Measurements from ENCODE around the gene TMC6.
A peak's percentile ranks its signal among the peaks of the same experiment; 100 is the strongest.

Gene TMC6

DNA sequence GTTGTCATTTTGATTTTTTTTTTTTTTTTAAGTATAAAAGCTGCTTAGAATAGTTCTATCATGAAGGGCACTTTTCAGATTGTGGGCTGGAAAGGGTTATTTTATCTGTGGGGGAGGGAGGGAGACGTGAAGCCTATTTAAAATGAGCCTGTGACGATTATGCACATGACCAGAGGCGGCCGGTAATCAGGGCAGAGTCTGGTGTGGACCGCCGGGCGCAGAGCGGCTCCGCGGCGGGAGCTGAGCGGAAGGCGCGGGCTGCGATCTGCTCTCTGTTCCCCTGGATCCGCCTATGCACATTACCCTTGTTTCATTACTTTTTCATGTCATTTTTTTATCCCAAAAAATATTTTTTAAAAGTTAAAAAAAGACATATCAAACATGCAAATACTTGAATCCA lies 23.5 kb downstream of the TMC6 start:
- H3K27me3 Mint-ChIP-seq (ENCODE audit: low read depth, poor library complexity), result no peaks in the 10 kb centered on the region
- H3K4me3 Mint-ChIP-seq, result no peak overlapping the region
- H3K27ac Mint-ChIP-seq, result no peak overlapping the region
- TF ChIP-seq, protein P1, sequence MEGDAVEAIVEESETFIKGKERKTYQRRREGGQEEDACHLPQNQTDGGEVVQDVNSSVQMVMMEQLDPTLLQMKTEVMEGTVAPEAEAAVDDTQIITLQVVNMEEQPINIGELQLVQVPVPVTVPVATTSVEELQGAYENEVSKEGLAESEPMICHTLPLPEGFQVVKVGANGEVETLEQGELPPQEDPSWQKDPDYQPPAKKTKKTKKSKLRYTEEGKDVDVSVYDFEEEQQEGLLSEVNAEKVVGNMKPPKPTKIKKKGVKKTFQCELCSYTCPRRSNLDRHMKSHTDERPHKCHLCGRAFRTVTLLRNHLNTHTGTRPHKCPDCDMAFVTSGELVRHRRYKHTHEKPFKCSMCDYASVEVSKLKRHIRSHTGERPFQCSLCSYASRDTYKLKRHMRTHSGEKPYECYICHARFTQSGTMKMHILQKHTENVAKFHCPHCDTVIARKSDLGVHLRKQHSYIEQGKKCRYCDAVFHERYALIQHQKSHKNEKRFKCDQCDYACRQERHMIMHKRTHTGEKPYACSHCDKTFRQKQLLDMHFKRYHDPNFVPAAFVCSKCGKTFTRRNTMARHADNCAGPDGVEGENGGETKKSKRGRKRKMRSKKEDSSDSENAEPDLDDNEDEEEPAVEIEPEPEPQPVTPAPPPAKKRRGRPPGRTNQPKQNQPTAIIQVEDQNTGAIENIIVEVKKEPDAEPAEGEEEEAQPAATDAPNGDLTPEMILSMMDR (IDR thresholded peaks at IDR 0.05), result no peak
- peaks cover 16% of the 10 kb centered on the region for H3K9me3 Mint-ChIP-seq
- peaks cover 72% of the 10 kb centered on the region for H3K36me3 Mint-ChIP-seq (ENCODE audit: low read depth)
- no peak for DNase-seq
- H3K4me1 Mint-ChIP-seq, result peaks cover 10% of the 10 kb centered on the region

DNA sequence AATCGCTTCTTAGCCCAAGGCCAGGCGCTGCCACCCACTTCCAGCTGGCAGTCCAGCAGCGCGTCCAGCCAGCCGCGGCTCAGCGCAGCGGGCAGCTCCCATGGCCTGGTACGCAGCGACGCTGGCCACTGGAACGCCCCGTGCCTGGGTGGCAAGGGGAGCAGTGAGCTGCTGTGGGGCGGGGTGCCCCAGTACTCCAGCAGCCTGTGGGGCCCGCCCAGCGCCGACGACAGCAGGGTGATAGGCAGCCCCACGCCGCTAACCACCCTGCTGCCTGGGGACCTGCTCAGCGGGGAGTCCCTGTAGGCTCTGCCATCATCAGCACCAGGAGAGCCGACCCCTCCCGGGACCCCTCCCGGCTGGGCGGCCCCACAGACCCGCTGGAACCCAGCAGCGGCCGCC lies 24.0 kb downstream of the TMC6 start:
- peaks cover 75% of the 10 kb centered on the region for H3K36me3 Mint-ChIP-seq (ENCODE audit: low read depth)
- H3K9me3 Mint-ChIP-seq, result peaks cover 22% of the 10 kb centered on the region
- peaks cover 9% of the 10 kb centered on the region for H3K4me1 Mint-ChIP-seq
- no peak for DNase-seq
- H3K27me3 Mint-ChIP-seq (ENCODE audit: low read depth, poor library complexity), result no peaks in the 10 kb centered on the region
- TF ChIP-seq, protein P1 (IDR thresholded peaks at IDR 0.05), result no peak
- H3K4me3 Mint-ChIP-seq, result no peak overlapping the region
- no peak overlapping the region for H3K27ac Mint-ChIP-seq

DNA sequence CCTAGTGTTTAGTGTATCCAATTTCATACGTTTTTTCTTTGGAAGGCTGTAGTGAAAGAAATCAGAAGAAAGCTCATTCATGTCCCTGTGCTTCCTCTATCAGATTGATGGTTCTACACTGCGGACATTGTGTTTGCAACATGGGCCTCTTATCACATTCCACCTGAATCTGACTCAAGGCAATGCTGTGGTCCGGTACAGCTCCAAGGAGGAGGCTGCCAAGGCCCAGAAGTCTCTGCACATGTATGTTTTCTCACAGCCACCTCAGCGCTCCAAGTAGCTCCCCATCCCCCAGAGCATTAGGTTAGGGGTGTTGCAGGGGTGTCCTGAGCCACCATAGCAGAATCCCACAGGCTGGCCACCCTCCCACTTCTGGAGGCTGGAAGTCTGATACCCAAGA lies 25.2 kb downstream of the TMC6 start:
- no peak overlapping the region for H3K4me3 Mint-ChIP-seq
- H3K27ac Mint-ChIP-seq, result no peak overlapping the region
- no peak for DNase-seq
- peaks cover 5% of the 10 kb centered on the region for H3K4me1 Mint-ChIP-seq
- TF ChIP-seq, protein P1 (IDR thresholded peaks at IDR 0.05), result no peak
- peaks cover 81% of the 10 kb centered on the region for H3K36me3 Mint-ChIP-seq (ENCODE audit: low read depth)
- no peaks in the 10 kb centered on the region for H3K27me3 Mint-ChIP-seq (ENCODE audit: low read depth, poor library complexity)
- H3K9me3 Mint-ChIP-seq, result peaks cover 31% of the 10 kb centered on the region

DNA sequence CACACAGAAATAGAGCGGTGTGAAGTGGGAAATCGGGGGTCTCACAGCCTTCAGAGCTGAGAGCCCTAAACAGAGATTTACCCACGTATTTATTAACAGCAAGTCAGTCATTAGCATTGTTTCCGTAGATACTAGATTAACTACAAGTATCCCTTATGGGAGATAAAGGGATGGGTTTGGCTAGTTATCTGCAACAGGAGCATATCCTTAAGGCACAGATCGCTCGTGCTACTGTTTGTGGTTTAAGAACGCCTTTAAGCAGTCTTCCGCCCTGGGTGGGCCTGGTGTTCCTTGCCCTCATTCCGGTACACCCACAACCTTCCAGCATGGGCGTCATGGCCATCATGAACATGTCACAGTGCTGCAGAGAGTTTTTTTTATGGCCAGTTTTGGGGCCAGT lies 27.0 kb downstream of the TMC6 start:
- peaks cover 31% of the 10 kb centered on the region for H3K9me3 Mint-ChIP-seq
- DNase-seq, result no peak
- H3K27me3 Mint-ChIP-seq (ENCODE audit: low read depth, poor library complexity), result no peaks in the 10 kb centered on the region
- TF ChIP-seq, protein P1 (IDR thresholded peaks at IDR 0.05), result no peak
- H3K36me3 Mint-ChIP-seq (ENCODE audit: low read depth), result peaks cover 84% of the 10 kb centered on the region
- H3K4me1 Mint-ChIP-seq, result peaks cover 5% of the 10 kb centered on the region
- no peak overlapping the region for H3K27ac Mint-ChIP-seq
- no peak overlapping the region for H3K4me3 Mint-ChIP-seq

DNA sequence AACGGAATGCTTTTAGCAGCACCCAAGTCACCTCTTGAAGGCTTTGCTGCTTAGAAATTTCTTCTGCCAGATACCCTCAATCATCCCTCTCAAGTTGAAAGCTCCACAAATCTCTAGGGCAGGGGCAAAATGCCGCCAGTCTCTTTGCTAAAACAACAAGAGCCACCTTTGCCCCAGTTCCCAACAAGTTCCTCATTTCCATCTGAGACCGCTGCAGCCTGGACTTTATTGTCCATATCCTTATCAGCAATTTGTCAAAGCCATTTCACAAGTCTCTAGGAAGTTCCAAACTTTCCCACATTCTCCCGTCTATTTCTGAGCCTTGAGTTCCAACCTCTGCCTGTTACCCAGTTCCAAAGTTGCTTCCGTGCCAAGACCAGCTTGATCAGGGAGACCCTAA lies 27.4 kb downstream of the TMC6 start:
- Mint-ChIP-seq H3K9me3 (peaks cover 31% of the 10 kb centered on the region), H3K4me3 (no peak overlapping the region), H3K27ac (no peak overlapping the region), H3K4me1 (peaks cover 5% of the 10 kb centered on the region), H3K27me3 (ENCODE audit: low read depth, poor library complexity) (no peaks in the 10 kb centered on the region), H3K36me3 (ENCODE audit: low read depth) (peaks cover 88% of the 10 kb centered on the region)
- DNase-seq, result no peak
- TF ChIP-seq, protein P1 (IDR thresholded peaks at IDR 0.05), result no peak

DNA sequence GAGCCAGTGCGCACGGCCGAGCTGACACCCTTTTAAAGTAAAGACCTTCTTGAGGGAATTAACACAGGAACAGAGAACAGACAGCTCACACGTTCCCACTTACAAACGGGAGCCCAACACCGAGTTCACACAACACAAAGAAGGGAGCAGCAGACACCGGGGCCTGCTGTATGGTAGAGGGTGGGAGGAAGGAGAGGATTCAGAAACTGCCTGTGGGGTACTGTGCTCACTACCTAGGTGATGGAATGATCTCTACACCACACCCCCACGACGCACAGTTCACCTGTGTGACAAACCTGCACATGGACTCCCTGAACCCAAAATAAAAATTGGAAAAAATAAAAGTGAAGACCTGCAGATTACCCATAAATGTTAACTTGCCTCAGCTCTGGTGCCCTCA lies 32.5 kb downstream of the TMC6 start:
- no peak for DNase-seq
- no peak overlapping the region for H3K4me3 Mint-ChIP-seq
- peak overlapping the region; percentile 34 for H3K27ac Mint-ChIP-seq
- H3K27me3 Mint-ChIP-seq (ENCODE audit: low read depth, poor library complexity), result no peaks in the 10 kb centered on the region
- H3K36me3 Mint-ChIP-seq (ENCODE audit: low read depth), result peaks cover 96% of the 10 kb centered on the region
- no peaks in the 10 kb centered on the region for H3K4me1 Mint-ChIP-seq
- TF ChIP-seq, protein P1 (IDR thresholded peaks at IDR 0.05), result no peak
- H3K9me3 Mint-ChIP-seq, result peaks cover 22% of the 10 kb centered on the region

Measured in nephron progenitor cell (in vitro differentiated cells).